ENCODE results near the gene SPNS2. TPM values are rescaled to one million over a fixed set of nuclear protein-coding genes. Genes with fewer than 3 reads are reported as not detected.

SPNS2 gene
- total RNA-seq, 1 experiment from 2014 or later, result 0.33 TPM

- Histone ChIP-seq H3K4ac (ENCODE audit: low read depth, low read length) (no peak overlapping the region), H3K56ac (ENCODE audit: insufficient read length, low read depth, low read length) (no peak overlapping the region), H3K79me1 (ENCODE audit: insufficient read depth, low read depth, low read length, poor library complexity, severe bottlenecking) (no peaks in the 10 kb centered on the region), H2BK15ac (ENCODE audit: low read depth, low read length) (no peak overlapping the region), H2BK20ac (ENCODE audit: low read depth, low read length, poor library complexity, severe bottlenecking) (no peak overlapping the region), H2BK5ac (ENCODE audit: insufficient read length, low read length) (no peak overlapping the region), H3K79me2 (ENCODE audit: insufficient read depth, low read length) (no peaks in the 10 kb centered on the region), H2AFZ (ENCODE audit: low read length) (no peak overlapping the region), H3K27me3 (ENCODE audit: insufficient read depth, low read length) (no peaks in the 10 kb centered on the region), H3T11ph (ENCODE audit: low read length) (no peak overlapping the region), H3K27ac (ENCODE audit: insufficient read length, low read depth, low read length) (no peak overlapping the region), H2BK12ac (ENCODE audit: insufficient read length, low read depth, low read length) (no peak overlapping the region), H3K4me1 (ENCODE audit: insufficient read depth, low read length) (no peaks in the 10 kb centered on the region), H4K8ac (replicated peaks; ENCODE audit: insufficient read length, low read depth, low read length) (no peak overlapping the region), H4K91ac (ENCODE audit: insufficient read length, low read depth, low read length) (no peak overlapping the region), H4K5ac (ENCODE audit: insufficient read length, low read depth, low read length) (no peak overlapping the region), H3K23me2 (ENCODE audit: insufficient read length, low read depth, low read length, poor library complexity, severe bottlenecking) (peaks cover under 1% of the 10 kb centered on the region), H2BK120ac (ENCODE audit: low read depth, low read length, poor library complexity, severe bottlenecking) (no peak overlapping the region), H3K9me3 (ENCODE audit: control insufficient read depth, low read depth, low read length) (no peaks in the 10 kb centered on the region), H3K18ac (ENCODE audit: insufficient read length, low read depth, low read length) (no peak overlapping the region), H4K20me1 (ENCODE audit: control insufficient read depth, insufficient read depth, insufficient read length) (peaks cover 3% of the 10 kb centered on the region), H3K23ac (ENCODE audit: insufficient read length, low read depth, low read length) (no peak overlapping the region), H3K14ac (ENCODE audit: insufficient read depth, low read length) (no peak overlapping the region), H3K4me2 (ENCODE audit: insufficient read depth, insufficient read length, low read length) (no peak overlapping the region), H3K9ac (ENCODE audit: extremely low read depth, insufficient read length, low read length) (no peak overlapping the region), H2AK5ac (ENCODE audit: insufficient read length, low read length) (no peak overlapping the region)
- Mint-ChIP-seq H3K36me3 (ENCODE audit: insufficient read depth in 1 of 3, low read depth in 3 of 3) (peaks cover 43 to 87% (median 79%) of the 10 kb centered on the region in 3 experiments), H3K9me3 (no peaks in the 10 kb centered on the region), H3K4me1 (peaks cover 3 to 5% of the 10 kb centered on the region in 2 experiments), H3K27ac (0 out of 7 replicates have a peak overlapping the region, but pooled peaks of 1 of the 3 experiments have one; percentile 49), H3K27me3 (ENCODE audit: low read depth) (no peaks in the 10 kb centered on the region), H3K4me3 (no peak overlapping the region; a peak in 1 of 5 replicates)
- TF ChIP-seq, protein P1, sequence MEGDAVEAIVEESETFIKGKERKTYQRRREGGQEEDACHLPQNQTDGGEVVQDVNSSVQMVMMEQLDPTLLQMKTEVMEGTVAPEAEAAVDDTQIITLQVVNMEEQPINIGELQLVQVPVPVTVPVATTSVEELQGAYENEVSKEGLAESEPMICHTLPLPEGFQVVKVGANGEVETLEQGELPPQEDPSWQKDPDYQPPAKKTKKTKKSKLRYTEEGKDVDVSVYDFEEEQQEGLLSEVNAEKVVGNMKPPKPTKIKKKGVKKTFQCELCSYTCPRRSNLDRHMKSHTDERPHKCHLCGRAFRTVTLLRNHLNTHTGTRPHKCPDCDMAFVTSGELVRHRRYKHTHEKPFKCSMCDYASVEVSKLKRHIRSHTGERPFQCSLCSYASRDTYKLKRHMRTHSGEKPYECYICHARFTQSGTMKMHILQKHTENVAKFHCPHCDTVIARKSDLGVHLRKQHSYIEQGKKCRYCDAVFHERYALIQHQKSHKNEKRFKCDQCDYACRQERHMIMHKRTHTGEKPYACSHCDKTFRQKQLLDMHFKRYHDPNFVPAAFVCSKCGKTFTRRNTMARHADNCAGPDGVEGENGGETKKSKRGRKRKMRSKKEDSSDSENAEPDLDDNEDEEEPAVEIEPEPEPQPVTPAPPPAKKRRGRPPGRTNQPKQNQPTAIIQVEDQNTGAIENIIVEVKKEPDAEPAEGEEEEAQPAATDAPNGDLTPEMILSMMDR (conservative IDR thresholded peaks at IDR 0.05), result no peak
- DNase-seq, result no peak
- WGBS (ENCODE audit: extremely low coverage, insufficient read length, low lambda C conversion rate), result no CpG with 5 or more reads among the region's 24 CpGs
These were observed 50.2 kb downstream of the SPNS2 start for GRCh38 chr17:4548721-4549531.
